Measurements from ENCODE around the gene TERT. TPM values are rescaled to one million over a fixed set of nuclear protein-coding genes. Genes with fewer than 3 reads are reported as not detected.

TERT gene
- total RNA-seq, 2 donors from 2014 or later = not detected

- DNase-seq (ENCODE audit: low spot score) = no peak
- TF ChIP-seq, protein P1, sequence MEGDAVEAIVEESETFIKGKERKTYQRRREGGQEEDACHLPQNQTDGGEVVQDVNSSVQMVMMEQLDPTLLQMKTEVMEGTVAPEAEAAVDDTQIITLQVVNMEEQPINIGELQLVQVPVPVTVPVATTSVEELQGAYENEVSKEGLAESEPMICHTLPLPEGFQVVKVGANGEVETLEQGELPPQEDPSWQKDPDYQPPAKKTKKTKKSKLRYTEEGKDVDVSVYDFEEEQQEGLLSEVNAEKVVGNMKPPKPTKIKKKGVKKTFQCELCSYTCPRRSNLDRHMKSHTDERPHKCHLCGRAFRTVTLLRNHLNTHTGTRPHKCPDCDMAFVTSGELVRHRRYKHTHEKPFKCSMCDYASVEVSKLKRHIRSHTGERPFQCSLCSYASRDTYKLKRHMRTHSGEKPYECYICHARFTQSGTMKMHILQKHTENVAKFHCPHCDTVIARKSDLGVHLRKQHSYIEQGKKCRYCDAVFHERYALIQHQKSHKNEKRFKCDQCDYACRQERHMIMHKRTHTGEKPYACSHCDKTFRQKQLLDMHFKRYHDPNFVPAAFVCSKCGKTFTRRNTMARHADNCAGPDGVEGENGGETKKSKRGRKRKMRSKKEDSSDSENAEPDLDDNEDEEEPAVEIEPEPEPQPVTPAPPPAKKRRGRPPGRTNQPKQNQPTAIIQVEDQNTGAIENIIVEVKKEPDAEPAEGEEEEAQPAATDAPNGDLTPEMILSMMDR (IDR thresholded peaks at IDR 0.05) = no peak
- peaks cover 39% of the 10 kb centered on the region for H3K36me3 ChIP-seq
Observed at GRCh38 chr5:1317921-1318565, 23.2 kb upstream of the TERT start.

GRCh38 chr5:1316588-1317340 is 21.9 kb upstream of the TERT start:
- no peak for ATAC-seq (ENCODE audit: insufficient number of reproducible peaks, low FRiP score, low read depth)
- peaks cover 0 to 8% of the 10 kb centered on the region in 2 donors for H3K4me1 ChIP-seq (ENCODE audit: control insufficient read depth in 1 of 2, low read depth in 2 of 2)

More at GRCh38 chr5:1317921-1318565, 23.2 kb upstream of the TERT start:
- Histone ChIP-seq H3K4me3 (no peak overlapping the region), H3K27ac (no peak overlapping the region), H3K4me1 (ENCODE audit: control insufficient read depth in 1 of 2, low read depth in 2 of 2) (peaks cover 0 to 8% of the 10 kb centered on the region in 2 donors), H3K9me3 (no peaks in the 10 kb centered on the region), H3K27me3 (replicated peaks; ENCODE audit: insufficient read depth) (no peaks in the 10 kb centered on the region)
- no peak for ATAC-seq (ENCODE audit: insufficient number of reproducible peaks, low FRiP score, low read depth)

GRCh38 chr5:1315709-1316587 is 21.1 kb upstream of the TERT start:
- H3K27me3 ChIP-seq (replicated peaks; ENCODE audit: insufficient read depth) = no peaks in the 10 kb centered on the region
- no peak overlapping the region for H3K4me3 ChIP-seq
- no peak overlapping the region for H3K27ac ChIP-seq
- DNase-seq (ENCODE audit: low spot score) (no peak), ATAC-seq (ENCODE audit: insufficient number of reproducible peaks, low FRiP score, low read depth) (no peak)
- H3K9me3 ChIP-seq = no peaks in the 10 kb centered on the region
- peaks cover 29% of the 10 kb centered on the region for H3K36me3 ChIP-seq
- TF ChIP-seq, protein P1 (IDR thresholded peaks at IDR 0.05) = no peak
- peaks cover 0 to 8% of the 10 kb centered on the region in 2 donors for H3K4me1 ChIP-seq (ENCODE audit: control insufficient read depth in 1 of 2, low read depth in 2 of 2)

More at GRCh38 chr5:1316588-1317340, 21.9 kb upstream of the TERT start:
- DNase-seq (ENCODE audit: low spot score) = no peak
- Histone ChIP-seq H3K36me3 (peaks cover 36% of the 10 kb centered on the region), H3K27me3 (replicated peaks; ENCODE audit: insufficient read depth) (no peaks in the 10 kb centered on the region), H3K27ac (no peak overlapping the region), H3K9me3 (no peaks in the 10 kb centered on the region), H3K4me3 (no peak overlapping the region)
- TF ChIP-seq, protein P1 (IDR thresholded peaks at IDR 0.05) = no peak

GRCh38 chr5:1315018-1315708 is 20.3 kb upstream of the TERT start:
- no peak for DNase-seq (ENCODE audit: low spot score)
- TF ChIP-seq, protein P1 (IDR thresholded peaks at IDR 0.05) = no peak
- no peaks in the 10 kb centered on the region for H3K9me3 ChIP-seq
- H3K36me3 ChIP-seq = peaks cover 21% of the 10 kb centered on the region
- no peak overlapping the region for H3K4me3 ChIP-seq
- no peaks in the 10 kb centered on the region for H3K27me3 ChIP-seq (replicated peaks; ENCODE audit: insufficient read depth)
- peaks cover 0 to 8% of the 10 kb centered on the region in 2 donors for H3K4me1 ChIP-seq (ENCODE audit: control insufficient read depth in 1 of 2, low read depth in 2 of 2)
- no peak for ATAC-seq (ENCODE audit: insufficient number of reproducible peaks, low FRiP score, low read depth)
- no peak overlapping the region for H3K27ac ChIP-seq

All from thoracic aorta (tissue), 2 donors.